Glutamatergic neuron (in vitro differentiated cells): Measurements from ENCODE around the gene FARP1. TPM values are rescaled to one million over a fixed set of nuclear protein-coding genes. Genes with fewer than 3 reads are reported as not detected.
A peak's percentile ranks its signal among the peaks of the same experiment; 100 is the strongest.

Source experiments
- DNase-seq: peaks from one replicate; pipeline ENCODE4 v3.0.0; 2022
- H3K27ac Mint-ChIP-seq: one replicate; pipeline ENCODE4 v1.8.0; 2020; ENCODE audit warnings: mild to moderate bottlenecking, mixed read lengths, inconsistent platforms; ENCODE audit not compliant: unreplicated experiment
- H3K27me3 Mint-ChIP-seq: one replicate; pipeline ENCODE4 v1.8.0; 2020; ENCODE audit warnings: mild to moderate bottlenecking, moderate library complexity, mixed read lengths, inconsistent platforms; ENCODE audit not compliant: unreplicated experiment
- H3K36me3 Mint-ChIP-seq: one replicate; pipeline ENCODE4 v1.8.0; 2020; ENCODE audit warnings: mild to moderate bottlenecking, mixed read lengths, inconsistent platforms; ENCODE audit not compliant: unreplicated experiment
- H3K4me1 Mint-ChIP-seq: one replicate; pipeline ENCODE4 v1.8.0; 2020; ENCODE audit warnings: mild to moderate bottlenecking, low read depth, mixed read lengths, inconsistent platforms; ENCODE audit not compliant: unreplicated experiment
- H3K4me3 Mint-ChIP-seq: one replicate; pipeline ENCODE4 v1.8.0; 2020; ENCODE audit warnings: mild to moderate bottlenecking, mixed read lengths, inconsistent platforms; ENCODE audit not compliant: unreplicated experiment
- H3K9me3 Mint-ChIP-seq: one replicate; pipeline ENCODE4 v1.8.0; 2020; ENCODE audit warnings: mild to moderate bottlenecking, moderate library complexity, mixed read lengths, inconsistent platforms; ENCODE audit not compliant: unreplicated experiment
- total RNA-seq: library from RNA; stranded (reverse); fragmentation: NEBNext Ultra II Directional; extraction: Animal tissue kit (Norgen Biotek cat#: 25700); gene quantifications from one replicate; pipeline ENCODE4 v1.2.1, GENCODE V29; 2021; ENCODE audit not compliant: unreplicated experiment
- TF ChIP-seq, protein P1 (sequence below): fragments of 200-600 bp; sonication (generic); IDR thresholded peaks from one replicate; pipeline ENCODE4 v1.5.0; 2021; ENCODE audit not compliant: partially characterized antibody, unreplicated experiment

The FARP1 gene
- total RNA-seq, 1 donor from 2014 or later = 233 TPM

DNA sequence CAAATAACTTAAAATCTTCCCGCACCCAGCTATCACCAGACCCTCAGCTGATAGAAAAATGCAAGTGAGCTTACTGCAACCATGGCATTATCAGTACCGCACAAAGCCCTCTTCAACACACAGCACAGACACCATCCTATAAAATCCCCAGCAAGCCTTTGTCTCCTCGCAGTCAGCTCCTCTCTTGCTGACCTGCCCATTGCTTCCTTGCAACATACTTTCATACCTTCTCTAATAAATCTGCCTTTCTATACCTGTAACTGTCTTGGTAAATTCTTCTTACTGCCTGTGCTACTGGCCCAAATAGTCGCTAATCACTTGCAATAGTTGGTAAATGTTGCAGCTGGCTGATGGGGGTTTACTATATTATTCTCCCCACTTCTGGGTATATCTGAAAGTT, 43.3 kb upstream of the FARP1 start:
- no peaks in the 10 kb centered on the region for H3K4me1 Mint-ChIP-seq
- H3K27me3 Mint-ChIP-seq = peaks cover 3% of the 10 kb centered on the region
- TF ChIP-seq, protein P1, sequence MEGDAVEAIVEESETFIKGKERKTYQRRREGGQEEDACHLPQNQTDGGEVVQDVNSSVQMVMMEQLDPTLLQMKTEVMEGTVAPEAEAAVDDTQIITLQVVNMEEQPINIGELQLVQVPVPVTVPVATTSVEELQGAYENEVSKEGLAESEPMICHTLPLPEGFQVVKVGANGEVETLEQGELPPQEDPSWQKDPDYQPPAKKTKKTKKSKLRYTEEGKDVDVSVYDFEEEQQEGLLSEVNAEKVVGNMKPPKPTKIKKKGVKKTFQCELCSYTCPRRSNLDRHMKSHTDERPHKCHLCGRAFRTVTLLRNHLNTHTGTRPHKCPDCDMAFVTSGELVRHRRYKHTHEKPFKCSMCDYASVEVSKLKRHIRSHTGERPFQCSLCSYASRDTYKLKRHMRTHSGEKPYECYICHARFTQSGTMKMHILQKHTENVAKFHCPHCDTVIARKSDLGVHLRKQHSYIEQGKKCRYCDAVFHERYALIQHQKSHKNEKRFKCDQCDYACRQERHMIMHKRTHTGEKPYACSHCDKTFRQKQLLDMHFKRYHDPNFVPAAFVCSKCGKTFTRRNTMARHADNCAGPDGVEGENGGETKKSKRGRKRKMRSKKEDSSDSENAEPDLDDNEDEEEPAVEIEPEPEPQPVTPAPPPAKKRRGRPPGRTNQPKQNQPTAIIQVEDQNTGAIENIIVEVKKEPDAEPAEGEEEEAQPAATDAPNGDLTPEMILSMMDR = no peak
- peaks cover 1% of the 10 kb centered on the region for H3K9me3 Mint-ChIP-seq
- H3K4me3 Mint-ChIP-seq = no peak overlapping the region
- no peak overlapping the region for H3K27ac Mint-ChIP-seq
- no peak for DNase-seq
- H3K36me3 Mint-ChIP-seq = peaks cover 6% of the 10 kb centered on the region

DNA sequence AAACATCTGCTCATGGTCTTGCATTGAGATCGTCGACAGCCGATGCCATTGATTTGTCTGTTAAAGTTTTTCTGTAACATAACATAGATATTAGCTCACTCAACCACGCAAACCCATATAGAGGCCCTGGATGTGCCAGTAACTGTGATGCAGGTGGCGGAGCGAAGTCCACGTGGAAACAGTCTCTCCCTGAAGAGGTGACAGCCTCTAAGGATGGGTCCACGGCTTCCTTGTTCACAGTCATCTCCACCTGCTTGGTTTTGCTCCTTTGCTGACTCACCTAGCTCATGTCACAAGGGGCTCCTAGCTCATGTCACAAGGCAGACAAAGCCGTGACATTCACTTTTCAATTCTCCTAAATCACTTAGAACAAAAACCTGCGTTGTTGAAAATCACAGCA, 42.4 kb upstream of the FARP1 start:
- peaks cover 1% of the 10 kb centered on the region for H3K9me3 Mint-ChIP-seq
- no peak overlapping the region for H3K4me3 Mint-ChIP-seq
- TF ChIP-seq, protein P1 = no peak
- no peak overlapping the region for H3K27ac Mint-ChIP-seq
- no peak for DNase-seq
- peaks cover 3% of the 10 kb centered on the region for H3K27me3 Mint-ChIP-seq
- H3K36me3 Mint-ChIP-seq = peaks cover 7% of the 10 kb centered on the region
- H3K4me1 Mint-ChIP-seq = no peaks in the 10 kb centered on the region

DNA sequence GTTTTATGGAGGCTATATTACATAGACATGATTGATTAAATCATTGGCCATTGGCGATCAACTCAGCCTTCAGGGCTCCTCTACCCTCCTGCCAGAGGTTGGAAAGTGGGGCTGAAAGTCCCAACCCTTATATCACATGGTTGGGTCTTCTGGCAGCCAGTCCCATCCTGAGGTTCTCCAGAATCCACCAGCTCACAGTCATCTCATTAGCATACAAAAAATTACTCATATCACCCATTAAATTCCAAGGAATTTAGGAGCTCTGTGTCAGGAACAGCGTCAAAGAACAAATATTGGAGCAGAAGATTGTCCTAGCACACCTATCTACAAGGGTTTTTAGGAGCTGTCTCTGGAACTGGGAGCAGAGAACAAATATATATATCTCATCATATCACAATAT, 39.4 kb upstream of the FARP1 start:
- DNase-seq = no peak
- Mint-ChIP-seq H3K27me3 (peaks cover 4% of the 10 kb centered on the region), H3K4me1 (no peaks in the 10 kb centered on the region), H3K9me3 (peaks cover 6% of the 10 kb centered on the region), H3K36me3 (peaks cover 15% of the 10 kb centered on the region), H3K27ac (no peak overlapping the region), H3K4me3 (no peak overlapping the region)
- TF ChIP-seq, protein P1 = no peak

DNA sequence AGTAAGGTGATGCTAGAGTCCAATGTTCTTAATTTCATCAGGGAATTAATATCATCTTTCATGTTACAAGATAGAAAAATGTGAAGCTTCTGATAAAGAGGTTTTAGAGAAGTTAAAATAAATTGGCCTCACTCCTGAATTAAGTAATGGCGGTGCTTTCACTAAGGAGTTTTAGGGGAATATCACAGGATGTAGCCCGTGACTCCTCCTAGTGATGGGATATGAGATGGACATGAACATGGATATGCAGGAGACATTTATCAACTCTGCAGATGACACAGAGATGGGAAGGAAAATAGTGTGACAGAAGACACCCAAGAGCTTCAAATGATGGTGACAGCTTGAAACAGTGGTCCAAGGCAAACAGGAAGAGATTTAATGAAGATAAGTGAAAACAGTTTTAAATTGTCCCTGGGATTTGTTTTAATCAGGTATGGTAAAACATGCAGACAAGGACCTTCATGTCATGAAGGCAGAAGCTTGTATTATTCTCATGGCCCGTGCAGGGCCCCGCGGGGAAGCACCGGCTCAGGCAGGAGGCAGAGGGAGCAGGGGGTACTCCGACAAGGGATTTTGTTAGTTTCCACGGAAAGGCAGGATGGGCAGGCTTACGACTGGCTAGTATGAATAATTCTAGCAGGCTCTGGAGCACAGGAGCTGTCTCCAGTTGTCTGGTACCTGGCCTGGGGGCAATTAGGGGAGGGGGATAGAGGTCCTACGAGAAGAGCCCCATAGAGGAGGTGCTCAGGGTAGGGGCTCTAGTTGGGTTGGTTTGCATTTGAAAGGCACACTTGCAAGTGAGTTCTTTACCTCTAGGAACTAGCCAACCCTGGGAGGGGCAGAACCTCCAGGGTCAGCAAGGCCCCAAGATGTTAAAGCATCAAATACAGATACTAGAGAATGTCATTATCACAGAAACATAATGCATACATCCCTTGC, 38.7 kb upstream of the FARP1 start:
- H3K4me3 Mint-ChIP-seq = no peak overlapping the region
- TF ChIP-seq, protein P1 = peak; percentile 33
- no peak for DNase-seq
- H3K9me3 Mint-ChIP-seq = peaks cover 6% of the 10 kb centered on the region
- no peaks in the 10 kb centered on the region for H3K4me1 Mint-ChIP-seq
- peaks cover 4% of the 10 kb centered on the region for H3K27me3 Mint-ChIP-seq
- no peak overlapping the region for H3K27ac Mint-ChIP-seq
- H3K36me3 Mint-ChIP-seq = peaks cover 14% of the 10 kb centered on the region

DNA sequence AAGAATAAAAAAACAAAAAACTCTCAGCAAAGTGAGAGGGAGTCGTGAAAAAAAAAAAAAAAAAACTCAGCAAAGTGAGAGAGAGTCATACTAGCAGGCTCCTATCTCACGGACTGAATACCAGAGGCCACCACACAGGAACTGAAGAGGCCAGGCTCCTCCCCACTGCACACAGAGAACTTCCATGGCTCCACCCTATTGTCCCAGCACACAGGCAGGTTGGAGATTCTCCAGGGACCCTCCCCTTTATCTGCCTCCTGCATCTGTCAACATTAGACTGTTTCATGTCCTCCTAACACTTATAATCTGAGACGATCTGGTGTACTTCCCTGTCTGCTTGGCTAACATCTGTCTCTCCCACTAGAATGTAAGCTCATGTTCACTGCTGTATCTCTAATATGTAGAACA, 37.0 kb upstream of the FARP1 start:
- H3K4me1 Mint-ChIP-seq = peaks cover 3% of the 10 kb centered on the region
- H3K27ac Mint-ChIP-seq = no peak overlapping the region
- DNase-seq = no peak
- no peak overlapping the region for H3K4me3 Mint-ChIP-seq
- TF ChIP-seq, protein P1 = no peak
- peaks cover 8% of the 10 kb centered on the region for H3K9me3 Mint-ChIP-seq
- H3K27me3 Mint-ChIP-seq = peaks cover 4% of the 10 kb centered on the region
- H3K36me3 Mint-ChIP-seq = peaks cover 13% of the 10 kb centered on the region
